Fibroblast of peridontal ligament (primary cell): ENCODE data around the gene TMEM178B.
"Not testable (repeated sequence)": the region's sequence is repeated elsewhere in the genome, so short reads cannot be mapped to it uniquely, and the experiment has no call there.

Source experiments
- DNase-seq: peaks from one replicate; pipeline ENCODE4 v3.0.0-alpha.2; 2010; ENCODE audit errors: extremely low read depth

TMEM178B gene

GRCh38 chr7:141184532-141185190, 110.8 kb downstream of the TMEM178B start:
- no peak for DNase-seq

DNA sequence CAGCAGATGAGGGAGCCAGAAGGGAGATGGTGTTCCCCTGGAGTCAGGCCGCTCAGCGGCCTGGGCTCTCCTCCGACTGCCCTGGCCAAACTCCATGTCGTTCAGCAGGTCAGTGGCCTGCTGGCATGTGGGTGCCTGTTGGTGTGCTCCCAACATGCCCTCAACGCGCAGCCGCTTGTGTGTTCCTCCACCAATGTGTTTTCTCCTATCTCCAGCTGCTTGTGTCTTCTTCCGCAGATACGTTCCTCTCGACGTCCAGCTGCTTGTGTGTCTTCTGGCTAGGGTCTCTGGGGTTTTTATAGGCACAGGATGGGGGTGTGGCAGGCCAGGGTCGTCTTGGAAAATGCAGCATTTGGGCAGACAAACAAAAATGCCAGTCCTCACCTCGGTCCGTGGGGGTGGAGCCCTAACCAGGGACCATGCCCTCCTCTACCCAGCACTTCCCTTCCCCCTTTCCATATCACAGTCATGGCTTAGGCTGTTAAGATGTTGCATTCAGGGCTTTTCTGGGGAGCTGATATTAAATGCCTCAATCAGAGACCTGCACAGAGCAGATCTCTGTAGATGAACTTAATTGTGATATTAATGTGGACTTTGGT, 111.6 kb downstream of the TMEM178B start:
- DNase-seq: no peak

GRCh38 chr7:141189231-141189630, 115.4 kb downstream of the TMEM178B start:
- no peak for DNase-seq

DNA sequence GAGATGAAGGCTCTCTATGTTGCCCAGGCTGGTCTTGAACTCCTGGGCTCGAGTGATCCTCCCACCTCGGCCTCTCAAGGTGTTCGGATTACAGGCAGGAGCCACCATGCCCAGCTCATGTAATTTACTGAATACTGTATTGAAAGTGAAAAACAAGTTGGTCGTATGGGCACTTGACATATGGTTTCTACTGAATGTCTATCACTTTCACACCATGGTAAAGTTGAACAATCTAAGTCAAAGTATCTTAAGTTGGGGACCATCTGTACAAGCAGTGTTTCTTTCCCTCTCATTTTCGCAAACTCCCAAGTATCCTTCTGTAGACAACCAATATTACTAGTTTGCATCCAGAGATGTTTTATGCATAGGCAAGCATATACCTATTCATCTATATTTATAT, 116.6 kb downstream of the TMEM178B start:
- DNase-seq: no peak

- DNase-seq: no peak
These were observed 117.4 kb downstream of the TMEM178B start for GRCh38 chr7:141191277-141191676.

DNA sequence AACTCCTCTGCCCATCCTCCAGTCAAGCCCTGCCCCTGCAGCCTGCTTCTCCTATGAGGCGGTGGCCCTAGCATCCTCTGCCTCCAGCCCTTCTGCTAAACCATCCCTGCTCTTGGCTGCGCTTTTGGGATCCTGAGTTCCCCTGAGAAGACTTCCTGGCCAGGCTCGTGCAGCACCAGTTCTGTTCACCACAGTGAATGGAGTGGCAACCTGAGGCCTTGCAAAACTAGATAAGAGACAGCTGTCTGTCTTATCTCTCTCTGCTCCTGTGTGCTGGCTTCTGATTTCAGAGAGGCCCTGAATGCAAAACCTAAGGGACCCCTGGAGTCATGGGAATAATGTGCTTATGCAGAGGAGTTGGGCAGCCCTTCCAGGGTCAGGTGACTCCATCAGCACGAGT, 119.2 kb downstream of the TMEM178B start:
- DNase-seq: no peak

- not testable (repeated sequence) for DNase-seq
These were observed 121.9 kb downstream of the TMEM178B start for GRCh38 chr7:141195722-141196121.

- no peak for DNase-seq
These were observed 124.5 kb downstream of the TMEM178B start for GRCh38 chr7:141198194-141198958.

- DNase-seq: no peak
These were observed 126.6 kb downstream of the TMEM178B start for GRCh38 chr7:141200191-141201108.

DNA sequence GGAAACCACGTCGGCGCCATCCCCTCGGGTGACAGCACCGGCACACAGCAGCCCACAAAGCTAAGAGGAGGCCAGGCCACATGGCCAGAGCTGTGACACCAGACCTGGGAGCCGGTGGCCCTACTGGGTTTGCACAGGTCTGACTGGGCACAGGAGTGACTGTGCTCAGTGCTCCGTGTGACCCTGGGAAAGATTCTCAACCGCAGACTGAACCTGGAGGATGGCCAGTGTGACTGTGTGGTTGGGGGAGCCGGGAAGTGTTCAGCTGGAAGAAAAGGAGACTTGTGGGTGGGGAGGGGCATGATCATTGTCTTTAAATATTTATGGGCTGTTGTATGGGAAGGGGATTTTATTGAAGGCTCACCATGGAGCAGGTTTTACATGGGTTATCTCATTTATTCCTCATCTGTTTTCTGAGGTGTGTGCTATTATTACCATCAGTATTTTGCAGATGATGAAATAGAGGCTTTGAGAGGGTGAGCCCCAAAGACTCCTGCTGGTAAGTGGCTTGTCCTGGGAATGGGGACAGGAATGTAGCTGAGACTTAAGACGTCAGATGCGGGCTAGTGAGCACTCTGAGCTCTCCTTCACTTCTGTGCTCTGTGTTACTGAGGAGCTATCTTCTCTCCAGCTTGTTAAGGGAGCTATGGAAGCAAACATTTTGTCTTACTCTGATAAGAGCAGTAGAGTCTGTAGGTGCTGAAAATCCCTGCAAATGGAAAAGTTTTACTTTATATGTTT, 127.5 kb downstream of the TMEM178B start:
- DNase-seq: no peak

GRCh38 chr7:141202535-141202934, 128.7 kb downstream of the TMEM178B start:
- no peak for DNase-seq

- no peak for DNase-seq
These were observed 129.3 kb downstream of the TMEM178B start for GRCh38 chr7:141203177-141203576.

GRCh38 chr7:141203586-141203985, 129.7 kb downstream of the TMEM178B start:
- no peak for DNase-seq

- DNase-seq: no peak
These were observed 133.8 kb downstream of the TMEM178B start for GRCh38 chr7:141207661-141208060.

- no peak for DNase-seq
These were observed 134.7 kb downstream of the TMEM178B start for GRCh38 chr7:141208539-141208938.

DNA sequence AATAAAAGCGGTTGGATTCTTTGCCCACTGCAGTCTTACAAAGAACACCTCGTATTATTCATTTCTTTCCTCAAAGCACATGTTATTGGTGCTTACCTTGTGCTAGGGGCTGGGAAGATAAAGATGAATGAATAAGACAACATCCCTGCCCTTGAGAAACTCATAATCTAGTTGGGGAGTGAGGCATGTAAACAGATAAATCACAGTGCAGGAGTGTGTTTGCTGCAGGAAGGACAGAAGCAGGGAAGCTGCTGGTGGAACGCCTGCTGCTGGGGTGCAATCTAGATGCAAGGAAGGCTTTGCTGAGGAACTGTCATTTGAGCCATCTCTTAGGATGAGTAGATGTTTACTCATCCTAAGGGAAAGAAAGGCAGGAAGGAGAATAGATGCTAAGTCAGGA, 135.6 kb downstream of the TMEM178B start:
- no peak for DNase-seq

DNA sequence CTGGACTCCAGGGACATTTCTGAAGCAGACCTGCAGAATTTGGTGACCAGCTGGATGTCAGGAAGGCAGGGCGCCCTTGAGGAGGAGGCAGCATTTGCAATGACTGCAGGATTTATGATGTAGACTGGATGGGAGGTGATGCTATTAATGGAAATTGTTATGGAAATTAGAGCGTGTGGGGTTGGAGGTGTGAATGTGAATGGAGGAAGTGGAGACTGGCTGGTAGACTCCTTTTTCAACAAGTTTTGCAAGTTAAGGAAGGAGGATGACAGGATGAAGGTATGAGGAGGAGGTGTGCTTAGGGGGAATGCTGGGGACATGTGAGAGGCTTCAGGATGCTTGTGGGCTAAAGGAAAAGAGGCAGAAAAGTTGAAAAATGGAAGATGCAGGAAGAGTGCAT, 137.0 kb downstream of the TMEM178B start:
- DNase-seq: no peak

DNA sequence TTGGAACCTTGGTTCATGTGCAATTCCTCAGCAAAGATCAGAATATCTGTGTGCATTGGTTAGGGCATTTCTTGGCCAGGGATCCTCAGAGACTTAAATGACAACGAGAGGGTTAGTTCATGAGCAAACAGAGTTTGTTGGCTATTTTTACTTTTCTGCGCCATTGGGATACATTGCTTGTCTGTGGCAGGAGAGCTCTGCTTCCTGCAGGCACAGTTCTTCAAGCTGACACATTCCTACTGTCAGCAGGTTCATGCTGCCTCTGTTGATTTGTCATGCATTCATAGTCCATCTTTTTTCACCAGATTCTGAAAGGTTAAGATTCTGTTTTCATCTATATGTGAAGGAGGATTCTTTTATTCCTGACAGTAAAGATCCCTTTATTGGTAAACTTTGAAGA, 139.4 kb downstream of the TMEM178B start:
- DNase-seq: no peak

DNA sequence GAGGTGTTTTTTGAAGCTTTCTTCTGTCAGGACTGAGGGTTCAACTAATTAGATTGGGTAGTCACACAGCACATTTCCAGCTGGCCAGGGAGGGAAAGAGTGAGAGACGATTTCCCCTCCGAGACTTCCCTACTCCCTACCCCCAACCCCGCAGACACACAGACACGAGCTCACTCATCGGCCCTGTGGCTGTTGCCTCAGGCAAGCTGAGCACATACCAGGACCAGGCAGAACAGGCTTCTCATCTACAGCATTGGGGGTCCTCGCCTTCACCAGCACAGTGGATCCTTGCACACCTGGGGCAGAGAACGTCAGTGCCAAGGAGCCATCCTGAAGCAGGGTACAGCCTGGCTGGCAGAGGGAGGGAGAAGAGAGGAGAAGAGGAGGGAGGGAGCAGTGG, 144.1 kb downstream of the TMEM178B start:
- DNase-seq: no peak

GRCh38 chr7:141218941-141219340, 145.1 kb downstream of the TMEM178B start:
- DNase-seq: no peak

DNA sequence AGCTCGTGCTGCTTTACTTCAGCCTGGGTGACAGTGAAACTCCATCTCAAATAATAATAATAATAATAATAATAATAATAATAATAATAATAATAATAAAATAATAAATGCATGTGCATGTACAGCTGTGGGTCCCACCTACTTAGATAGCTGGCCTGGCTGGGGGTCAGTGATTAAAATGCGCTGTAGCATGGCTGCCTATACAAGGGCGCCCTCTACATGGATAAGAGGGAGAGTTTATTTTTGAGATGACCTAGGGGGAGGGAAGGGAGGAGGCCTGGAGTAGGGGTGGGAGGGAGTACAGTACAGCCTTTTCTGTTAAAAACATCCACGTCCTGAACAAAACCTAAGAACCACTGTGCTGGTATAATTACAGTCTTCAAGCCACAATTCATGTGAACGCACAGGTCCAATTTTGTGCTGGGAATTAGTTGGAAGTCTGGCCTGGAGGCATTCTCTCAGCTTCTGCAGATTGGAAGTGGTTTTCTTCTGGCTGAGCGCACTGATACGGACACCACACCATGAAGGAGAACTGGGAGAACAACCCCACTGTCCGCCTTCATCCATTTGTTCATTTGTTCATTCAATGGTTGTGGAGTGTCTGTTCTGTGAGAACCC, 146.5 kb downstream of the TMEM178B start:
- no peak for DNase-seq
